K562 (cell line): Measurements from ENCODE around the gene RREB1. TPM values are rescaled to one million over a fixed set of nuclear protein-coding genes. Genes with fewer than 3 reads are reported as not detected.
A peak's percentile ranks its signal among the peaks of the same experiment; 100 is the strongest.

Experiments
- ATAC-seq: fragments of 200-7000 bp; cut with Tn5 transposase; 3 replicates; pipeline ENCODE4 v1.9.1; 2020; ENCODE audit warnings: moderate library complexity
- BruUV-seq: library from RNA; stranded (reverse); fragments of 400-500 nt; replicated peaks from 2 replicates; lab custom pipeline; 2021; lab: Mats Ljungman, UMichigan
- CTCF ChIA-PET: fragments of 300-600 bp; formaldehyde crosslinking; extraction: SDS; loops from one replicate; lab custom pipeline; 2021; ENCODE audit warnings: low intra/inter-chr PET ratio; lab: Yijun Ruan, JAX
- POLR2A ChIA-PET: fragments of 300-600, 350-650 bp; sonication (Branson Sonifier 250); formaldehyde crosslinking; extraction: SDS; loops from one replicate; lab custom pipeline; 2021; ENCODE audit warnings: antibody characterized with exemption, inconsistent platforms; lab: Yijun Ruan, JAX
- DNase-seq, 4 experiments: peaks; one replicate each; pipeline versions ENCODE4 v3.0.0 to v3.0.0-alpha.2; 2011 to 2018; ENCODE audit warnings: low spot score in 3 of 4, mixed read lengths in 3 of 4; ENCODE audit errors: extremely low read depth in 1 of 4
- FAIRE-seq: peaks from 2 replicates; lab custom pipeline; 2011; peaks lifted over from hg19 to GRCh38; lab: Jason Lieb, UNC
- H2AFZ ChIP-seq: 2 replicates; pipeline ENCODE4 v1.6.0; 2011; ENCODE audit warnings: low read depth, low read length, control low read depth, inconsistent platforms
- H3K27ac ChIP-seq: fragments of 200-600 bp; 3 replicates; pipeline ENCODE4 v1.8.0; 2011; ENCODE audit warnings: low read depth, mild to moderate bottlenecking, control low read depth, inconsistent platforms, low read length, moderate library complexity, mixed read lengths; ENCODE audit errors: extremely low read depth
- H3K27me3 ChIP-seq, 2 experiments: fragments of 300-600 bp in 1 of 2; 2 replicates in 1 of 2; 3 replicates in 1 of 2; pipeline versions ENCODE4 v1.6.0 to v1.8.0; 2011; ENCODE audit warnings: inconsistent platforms in 2 of 2, low read length in 2 of 2, mild to moderate bottlenecking in 1 of 2, mixed read lengths in 1 of 2, moderate library complexity in 1 of 2; ENCODE audit not compliant: control insufficient read depth in 2 of 2, insufficient read depth in 2 of 2
- H3K36me3 ChIP-seq: fragments of 300-600 bp; 3 replicates; pipeline ENCODE4 v1.8.0; 2011; ENCODE audit warnings: mild to moderate bottlenecking, low read length, inconsistent platforms; ENCODE audit not compliant: control insufficient read depth, insufficient read depth
- H3K4me1 ChIP-seq, 2 experiments: fragments of 200-600 bp in 1 of 2; replicated peaks in 1 of 2; 2 replicates in 1 of 2; 3 replicates in 1 of 2; pipeline versions ENCODE4 v1.5.1 to v1.8.0; 2011; ENCODE audit warnings: inconsistent platforms in 2 of 2, low read length in 2 of 2, mild to moderate bottlenecking in 1 of 2, mixed read lengths in 1 of 2, moderate library complexity in 1 of 2; ENCODE audit not compliant: control insufficient read depth in 2 of 2, insufficient read depth in 2 of 2
- H3K4me2 ChIP-seq: 2 replicates; pipeline ENCODE4 v1.6.1; 2011; ENCODE audit warnings: low read length, control low read depth, inconsistent platforms, mixed read lengths; ENCODE audit not compliant: insufficient read depth
- H3K4me3 ChIP-seq: fragments of 200-600 bp; sonication (generic), shearing (Covaris generic); 2 replicates; pipeline ENCODE4 v1.5.1; 2016; ENCODE audit warnings: control low read depth, inconsistent platforms
- H3K79me2 ChIP-seq: fragments of 200-600 bp; 3 replicates; pipeline ENCODE4 v1.8.0; 2011; ENCODE audit warnings: low read length, inconsistent platforms; ENCODE audit not compliant: control insufficient read depth, insufficient read depth
- H3K9ac ChIP-seq, 2 experiments: 2 replicates each; pipeline versions ENCODE4 v1.6.0 to v1.6.1; 2011; ENCODE audit warnings: low read depth in 2 of 2, low read length in 2 of 2, control low read depth in 1 of 2, inconsistent platforms in 1 of 2, mild to moderate bottlenecking in 1 of 2, mixed read lengths in 1 of 2; ENCODE audit not compliant: insufficient read depth in 1 of 2
- H3K9me1 ChIP-seq: one replicate; pipeline ENCODE4 v1.6.0; 2011; ENCODE audit warnings: inconsistent platforms, mild to moderate bottlenecking, low read length, moderate library complexity; ENCODE audit not compliant: control insufficient read depth, insufficient read depth
- H3K9me3 ChIP-seq: replicated peaks from 2 replicates; pipeline ENCODE4 v1.5.1; 2011; ENCODE audit warnings: low read depth, low read length, inconsistent platforms; ENCODE audit not compliant: control insufficient read depth, insufficient read depth
- H4K20me1 ChIP-seq: replicated peaks from 2 replicates; pipeline ENCODE4 v1.6.1; 2011; ENCODE audit warnings: low read length, inconsistent platforms, mixed read lengths; ENCODE audit not compliant: control insufficient read depth, insufficient read depth
- ARID1B ChIP-seq: fragments of 450-650 bp; IDR thresholded peaks from 2 replicates; pipeline ENCODE4 v1.6.1; 2016; ENCODE audit warnings: antibody characterized with exemption, mild to moderate bottlenecking, inconsistent platforms
- CC2D1A ChIP-seq: fragments of 450-650 bp; IDR thresholded peaks from 2 replicates; pipeline ENCODE4 v1.6.1; 2017; ENCODE audit warnings: mild to moderate bottlenecking
- EWSR1 ChIP-seq: fragments of 450-650 bp; IDR thresholded peaks from 2 replicates; pipeline ENCODE4 v1.6.1; 2018; ENCODE audit warnings: borderline replicate concordance, mild to moderate bottlenecking, low read depth, moderate library complexity; ENCODE audit not compliant: partially characterized antibody
- KAT7 ChIP-seq: sonication (generic); formaldehyde crosslinking; IDR thresholded peaks from 2 replicates; pipeline ENCODE4 v1.8.0; 2022; ENCODE audit warnings: missing genetic modification reagents, mild to moderate bottlenecking, borderline replicate concordance
- PPARD ChIP-seq: fragments of 250-450 bp; sonication (Bioruptor Pico); IDR thresholded peaks from 2 replicates; pipeline ENCODE4 v1.8.0; 2022; ENCODE audit warnings: inconsistent platforms, mild to moderate bottlenecking, moderate library complexity
- SMAD2 ChIP-seq: fragments of 150-350 bp; IDR thresholded peaks from 2 replicates; pipeline ENCODE4 v1.6.1; 2014; ENCODE audit warnings: low read depth, mild to moderate bottlenecking, low read length
- TCF7L2 ChIP-seq: fragments of 150-350 bp; IDR thresholded peaks from 2 replicates; pipeline ENCODE4 v1.6.1; 2016; ENCODE audit warnings: low read depth, mild to moderate bottlenecking, low read length, moderate library complexity
- ZNF253 ChIP-seq: fragments of 250-450 bp; sonication (Bioruptor Pico); conservative IDR thresholded peaks from 2 replicates; pipeline ENCODE4 v1.6.1; 2021; ENCODE audit warnings: mild to moderate bottlenecking
- ZNF263 ChIP-seq: sonication (generic); formaldehyde crosslinking; IDR thresholded peaks from 2 replicates; pipeline ENCODE4 v1.8.0; 2022; ENCODE audit warnings: mild to moderate bottlenecking, missing genetic modification reagents, borderline replicate concordance
- ZNF644 ChIP-seq: fragments of 200-800 bp; sonication (Bioruptor generic); IDR thresholded peaks from 2 replicates; pipeline ENCODE4 v1.6.1; 2016; ENCODE audit warnings: low read depth, missing genetic modification characterization, missing compliant biosample characterization
- WGBS: fragments of 100-300 bp; shearing (Covaris generic); methylation state at CpG from one replicate; pipeline ENCODE4 v1.1.6; 2016; ENCODE audit warnings: low coverage, mixed read lengths; ENCODE audit not compliant: insufficient coverage; ENCODE audit errors: missing lambda C conversion rate; 5-methylcytosine and 5-hydroxymethylcytosine counted together
- in situ Hi-C: fragments of 300-500 bp; cut with MboI; formaldehyde crosslinking; loops from 4 replicates; pipeline ENCODE4 v1.15.0; 2018; ENCODE audit warnings: inconsistent platforms, mixed read lengths
- intact Hi-C: fragments of 100-400 bp; cut with micrococcal nuclease; formaldehyde crosslinking; loops from 2 replicates; pipeline ENCODE4 v1.14.2; 2022
- polyA plus RNA-seq, 8 experiments: library from polyadenylated mRNA; depleted of rRNA in 4 of 8; stranded (reverse) in 5 of 8; unstranded in 3 of 8; fragments of >200 nt; fragmentation: Nextera tagmentation in 2 of 8; fragmentation: Illumina TruSeq in 1 of 8; extraction: Ambion mirVana in 2 of 8; extraction: Trizol in 1 of 8; gene quantifications; 2 replicates each; pipeline versions ENCODE4 v1.2.1 to v1.2.3, GENCODE V29; 2011 to 2014; ENCODE audit warnings: inconsistent platforms in 1 of 8, missing spikeins in 1 of 8
- total RNA-seq, 7 experiments: library from RNA; depleted of rRNA in 6 of 7; stranded (reverse); fragments of >200 nt in 6 of 7; fragmentation: Illumina TruSeq in 2 of 7; extraction: Trizol in 2 of 7; gene quantifications; 2 replicates each; pipeline versions ENCODE4 v1.2.1 to v1.2.3, GENCODE V29; 2011 to 2021; ENCODE audit warnings: low replicate concordance in 1 of 7
- TF ChIP-seq, protein P1 (sequence below): fragments of 450-650 bp; IDR thresholded peaks from 2 replicates; pipeline ENCODE4 v1.6.1; 2016; ENCODE audit warnings: antibody characterized with exemption
- TF ChIP-seq, protein P2 (sequence below), 2 experiments: fragments of 150-350 bp in 1 of 2; IDR thresholded peaks; 2 replicates each; pipeline ENCODE4 v1.6.1; 2012 to 2016; ENCODE audit warnings: low read depth in 2 of 2, low read length in 2 of 2, mild to moderate bottlenecking in 1 of 2, moderate library complexity in 1 of 2
- TF ChIP-seq, protein P3 (sequence below): IDR thresholded peaks from 2 replicates; pipeline ENCODE4 v1.6.1; 2011; ENCODE audit warnings: borderline replicate concordance, low read depth, mild to moderate bottlenecking, moderate library complexity, low read length; ENCODE audit not compliant: insufficient read depth, poor library complexity, severe bottlenecking

RREB1 gene
- total and polyA plus RNA-seq, 9 of the 15 experiments (the other 6 are each of a cell fraction or from before 2014, with no cell fraction given), result 3.3 to 64.2 (median 19.3) TPM

DNA sequence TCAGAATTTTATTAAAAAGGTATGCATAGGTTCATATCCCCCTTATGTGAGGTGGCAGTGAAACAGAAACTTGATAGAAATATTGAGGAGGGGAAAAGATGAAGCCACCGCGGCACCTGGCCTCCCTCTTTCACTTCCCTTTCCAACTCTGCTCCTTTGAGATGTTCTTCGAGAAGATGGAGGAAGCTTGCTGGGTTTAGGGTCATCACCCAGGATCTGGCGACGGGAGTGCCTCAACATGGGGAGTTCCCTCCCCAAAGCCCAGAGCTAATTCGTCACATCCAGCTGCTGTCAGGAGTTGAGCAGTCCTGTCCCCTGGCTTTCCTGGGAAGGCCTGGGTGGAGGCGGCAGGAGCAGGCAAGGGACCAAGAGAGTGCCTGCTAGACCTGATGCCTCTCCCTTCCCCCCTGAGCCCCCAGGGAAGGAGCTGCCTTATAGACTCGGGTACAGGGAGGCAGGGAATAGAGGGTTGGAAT is 29.1 kb downstream of the RREB1 start:
- peak overlapping the region; percentile 55 to 84 for H3K9ac ChIP-seq
- peak overlapping the region; percentile 13; the same call in 1 of the 2 replicates for H2AFZ ChIP-seq
- no peak for TF ChIP-seq PPARD
- no peak for TF ChIP-seq SMAD2
- no peak for TF ChIP-seq ZNF253
- TF ChIP-seq, protein P1, sequence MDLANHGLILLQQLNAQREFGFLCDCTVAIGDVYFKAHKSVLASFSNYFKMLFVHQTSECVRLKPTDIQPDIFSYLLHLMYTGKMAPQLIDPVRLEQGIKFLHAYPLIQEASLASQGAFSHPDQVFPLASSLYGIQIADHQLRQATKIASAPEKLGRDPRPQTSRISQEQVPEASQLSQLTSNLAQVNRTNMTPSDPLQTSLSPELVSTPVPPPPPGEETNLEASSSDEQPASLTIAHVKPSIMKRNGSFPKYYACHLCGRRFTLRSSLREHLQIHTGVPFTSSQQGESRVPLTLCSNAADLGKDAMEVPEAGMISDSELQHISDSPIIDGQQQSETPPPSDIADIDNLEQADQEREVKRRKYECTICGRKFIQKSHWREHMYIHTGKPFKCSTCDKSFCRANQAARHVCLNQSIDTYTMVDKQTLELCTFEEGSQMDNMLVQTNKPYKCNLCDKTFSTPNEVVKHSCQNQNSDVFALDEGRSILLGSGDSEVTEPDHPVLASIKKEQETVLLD, result no peak
- TF ChIP-seq, protein P2, sequence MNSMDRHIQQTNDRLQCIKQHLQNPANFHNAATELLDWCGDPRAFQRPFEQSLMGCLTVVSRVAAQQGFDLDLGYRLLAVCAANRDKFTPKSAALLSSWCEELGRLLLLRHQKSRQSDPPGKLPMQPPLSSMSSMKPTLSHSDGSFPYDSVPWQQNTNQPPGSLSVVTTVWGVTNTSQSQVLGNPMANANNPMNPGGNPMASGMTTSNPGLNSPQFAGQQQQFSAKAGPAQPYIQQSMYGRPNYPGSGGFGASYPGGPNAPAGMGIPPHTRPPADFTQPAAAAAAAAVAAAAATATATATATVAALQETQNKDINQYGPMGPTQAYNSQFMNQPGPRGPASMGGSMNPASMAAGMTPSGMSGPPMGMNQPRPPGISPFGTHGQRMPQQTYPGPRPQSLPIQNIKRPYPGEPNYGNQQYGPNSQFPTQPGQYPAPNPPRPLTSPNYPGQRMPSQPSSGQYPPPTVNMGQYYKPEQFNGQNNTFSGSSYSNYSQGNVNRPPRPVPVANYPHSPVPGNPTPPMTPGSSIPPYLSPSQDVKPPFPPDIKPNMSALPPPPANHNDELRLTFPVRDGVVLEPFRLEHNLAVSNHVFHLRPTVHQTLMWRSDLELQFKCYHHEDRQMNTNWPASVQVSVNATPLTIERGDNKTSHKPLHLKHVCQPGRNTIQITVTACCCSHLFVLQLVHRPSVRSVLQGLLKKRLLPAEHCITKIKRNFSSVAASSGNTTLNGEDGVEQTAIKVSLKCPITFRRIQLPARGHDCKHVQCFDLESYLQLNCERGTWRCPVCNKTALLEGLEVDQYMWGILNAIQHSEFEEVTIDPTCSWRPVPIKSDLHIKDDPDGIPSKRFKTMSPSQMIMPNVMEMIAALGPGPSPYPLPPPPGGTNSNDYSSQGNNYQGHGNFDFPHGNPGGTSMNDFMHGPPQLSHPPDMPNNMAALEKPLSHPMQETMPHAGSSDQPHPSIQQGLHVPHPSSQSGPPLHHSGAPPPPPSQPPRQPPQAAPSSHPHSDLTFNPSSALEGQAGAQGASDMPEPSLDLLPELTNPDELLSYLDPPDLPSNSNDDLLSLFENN (IDR thresholded peaks at IDR 0.05; ENCODE audit: low read depth in 2 of 2, low read length in 2 of 2), result no peak
- TF ChIP-seq TCF7L2, result no peak
- peak; percentile 17; the same call in 1 of the 2 replicates for TF ChIP-seq ZNF263
- peak; percentile 42; the same call in 1 of the 2 replicates for TF ChIP-seq KAT7 (CRISPR knock-in tag)
- TF ChIP-seq ARID1B, result no peak
- TF ChIP-seq ZNF644 (tag), result no peak
- TF ChIP-seq, protein P3, sequence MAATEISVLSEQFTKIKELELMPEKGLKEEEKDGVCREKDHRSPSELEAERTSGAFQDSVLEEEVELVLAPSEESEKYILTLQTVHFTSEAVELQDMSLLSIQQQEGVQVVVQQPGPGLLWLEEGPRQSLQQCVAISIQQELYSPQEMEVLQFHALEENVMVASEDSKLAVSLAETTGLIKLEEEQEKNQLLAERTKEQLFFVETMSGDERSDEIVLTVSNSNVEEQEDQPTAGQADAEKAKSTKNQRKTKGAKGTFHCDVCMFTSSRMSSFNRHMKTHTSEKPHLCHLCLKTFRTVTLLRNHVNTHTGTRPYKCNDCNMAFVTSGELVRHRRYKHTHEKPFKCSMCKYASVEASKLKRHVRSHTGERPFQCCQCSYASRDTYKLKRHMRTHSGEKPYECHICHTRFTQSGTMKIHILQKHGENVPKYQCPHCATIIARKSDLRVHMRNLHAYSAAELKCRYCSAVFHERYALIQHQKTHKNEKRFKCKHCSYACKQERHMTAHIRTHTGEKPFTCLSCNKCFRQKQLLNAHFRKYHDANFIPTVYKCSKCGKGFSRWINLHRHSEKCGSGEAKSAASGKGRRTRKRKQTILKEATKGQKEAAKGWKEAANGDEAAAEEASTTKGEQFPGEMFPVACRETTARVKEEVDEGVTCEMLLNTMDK, result no peak
- no peak for TF ChIP-seq CC2D1A
- TF ChIP-seq EWSR1, result no peak

More for the DNA sequence above, 29.1 kb downstream of the RREB1 start:
- H4K20me1 ChIP-seq, result no peaks in the 10 kb centered on the region
- H3K9me3 ChIP-seq, result no peaks in the 10 kb centered on the region
- peaks cover 28 to 62% of the 10 kb centered on the region in 2 experiments for H3K4me1 ChIP-seq
- no peak overlapping the region for H3K4me3 ChIP-seq
- ChIA-PET CTCF (no interaction called here), POLR2A (interaction anchor here (0.6 to 2.6 kb wide), 9 partner anchors 9 to 500 kb away, joined by 3 to 14 read pairs (median 3); no protein-coding TSS in a partner anchor)
- no TSS peak for BruUV-seq
- in situ Hi-C loops (no loop called here), intact Hi-C loops (loop anchor here (2.0 kb wide), 1 partner anchor 18 kb away; no protein-coding TSS in a partner anchor)
- WGBS, result 23% methylated on average over 8 of the region's 8 CpGs
- FAIRE-seq (no peak), DNase-seq (peak in 3 of 4 experiments; percentile 38 to 57 (median 41)), ATAC-seq (peak; percentile 2)
- H3K27ac ChIP-seq, result peak overlapping the region; percentile 64
- no peaks in the 10 kb centered on the region for H3K27me3 ChIP-seq
- H3K4me2 ChIP-seq, result peak overlapping the region; percentile 67
- no peaks in the 10 kb centered on the region for H3K9me1 ChIP-seq
- H3K79me2 ChIP-seq, result peaks cover 98% of the 10 kb centered on the region
- peaks cover 17% of the 10 kb centered on the region; the same call in 2 of the 3 replicates for H3K36me3 ChIP-seq
